PC-3 (cell line): ENCODE data around the gene JPH3.

Source experiments
- CTCF ChIP-seq: fragments of 300-600 bp; sonication (generic); conservative IDR thresholded peaks from 2 replicates; pipeline ENCODE4 v1.5.1; 2017; ENCODE audit warnings: antibody characterized with exemption, low read depth, mild to moderate bottlenecking, low read length
- EZH2phosphoT487 ChIP-seq: fragments of 300-600 bp; sonication (generic); IDR thresholded peaks from 2 replicates; pipeline ENCODE4 v1.6.1; 2018; ENCODE audit warnings: mild to moderate bottlenecking, antibody characterized with exemption, low read length, borderline replicate concordance

- TF ChIP-seq EZH2phosphoT487 (no peak), CTCF (no peak)
Observed at GRCh38 chr16:87715658-87716057, 113.3 kb downstream of the JPH3 start.
